Smooth muscle cell (in vitro differentiated cells): ENCODE data around the gene OLFM4. TPM values are rescaled to one million over a fixed set of nuclear protein-coding genes. Genes with fewer than 3 reads are reported as not detected.

Experiments used
- DNase-seq: peaks from one replicate; lab custom pipeline; 2025; ENCODE audit not compliant: unreplicated experiment; lab: John Stamatoyannopoulos, UW
- H2AFZ ChIP-seq: fragments of 200-600 bp; sonication (generic); 2 replicates; pipeline ENCODE4 v1.6.0; 2016; ENCODE audit warnings: antibody characterized with exemption, low read depth, mild to moderate bottlenecking
- H3F3A ChIP-seq: fragments of 200-600 bp; sonication (generic); 2 replicates; pipeline ENCODE4 v1.6.0; 2017; ENCODE audit warnings: antibody characterized with exemption, low read depth
- H3K27ac ChIP-seq: fragments of 200-600 bp; sonication (generic); 2 replicates; pipeline ENCODE4 v1.5.1; 2016; ENCODE audit warnings: low read depth, mild to moderate bottlenecking
- H3K27me3 ChIP-seq: fragments of 200-600 bp; sonication (generic); 2 replicates; pipeline ENCODE4 v1.6.1; 2016; ENCODE audit warnings: low read depth, mild to moderate bottlenecking
- H3K36me3 ChIP-seq: fragments of 200-600 bp; sonication (generic); 2 replicates; pipeline ENCODE4 v1.5.1; 2016; ENCODE audit warnings: low read depth
- H3K4me1 ChIP-seq: fragments of 200-600 bp; sonication (generic); 2 replicates; pipeline ENCODE4 v1.5.1; 2016; ENCODE audit warnings: low read depth
- H3K4me2 ChIP-seq: fragments of 200-600 bp; sonication (generic); 2 replicates; pipeline ENCODE4 v1.6.0; 2016; ENCODE audit warnings: mild to moderate bottlenecking
- H3K4me3 ChIP-seq: fragments of 200-600 bp; sonication (generic); 2 replicates; pipeline ENCODE4 v1.5.1; 2016; ENCODE audit warnings: mild to moderate bottlenecking
- H3K79me2 ChIP-seq: fragments of 200-600 bp; sonication (generic); 2 replicates; pipeline ENCODE4 v1.6.0; 2016; ENCODE audit warnings: low read depth, mild to moderate bottlenecking
- H3K9ac ChIP-seq: fragments of 200-600 bp; sonication (generic); 2 replicates; pipeline ENCODE4 v1.6.0; 2016; ENCODE audit warnings: low read depth
- H3K9me3 ChIP-seq: fragments of 200-600 bp; sonication (generic); replicated peaks from 2 replicates; pipeline ENCODE4 v1.5.1; 2016; ENCODE audit warnings: low read depth
- H4K20me1 ChIP-seq: fragments of 200-600 bp; sonication (generic); 2 replicates; pipeline ENCODE4 v1.6.0; 2016; ENCODE audit warnings: low read depth
- WGBS: methylation state at CpG from one replicate; pipeline ENCODE4 v1.1.7; 2016; ENCODE audit warnings: low lambda C conversion rate; 5-methylcytosine and 5-hydroxymethylcytosine counted together
- polyA plus RNA-seq: library from polyadenylated mRNA; unstranded; fragments of >200 nt; fragmentation: Nextera tagmentation; extraction: Ambion mirVana; gene quantifications from 2 replicates; pipeline ENCODE4 v1.2.1, GENCODE V29; 2016
- total RNA-seq: library from RNA; depleted of rRNA; stranded (reverse); fragments of >200 nt; gene quantifications from 2 replicates; pipeline ENCODE4 v1.2.3, GENCODE V29; 2014
- TF ChIP-seq, protein P1 (sequence below): fragments of 200-600 bp; sonication (generic); IDR thresholded peaks from 2 replicates; pipeline ENCODE4 v1.5.1; 2017; ENCODE audit warnings: borderline replicate concordance, mild to moderate bottlenecking, antibody characterized with exemption; ENCODE audit not compliant: insufficient read depth, poor library complexity, severe bottlenecking

Gene OLFM4
- total and polyA plus RNA-seq, 2 experiments from 2014 or later, result not detected

DNA sequence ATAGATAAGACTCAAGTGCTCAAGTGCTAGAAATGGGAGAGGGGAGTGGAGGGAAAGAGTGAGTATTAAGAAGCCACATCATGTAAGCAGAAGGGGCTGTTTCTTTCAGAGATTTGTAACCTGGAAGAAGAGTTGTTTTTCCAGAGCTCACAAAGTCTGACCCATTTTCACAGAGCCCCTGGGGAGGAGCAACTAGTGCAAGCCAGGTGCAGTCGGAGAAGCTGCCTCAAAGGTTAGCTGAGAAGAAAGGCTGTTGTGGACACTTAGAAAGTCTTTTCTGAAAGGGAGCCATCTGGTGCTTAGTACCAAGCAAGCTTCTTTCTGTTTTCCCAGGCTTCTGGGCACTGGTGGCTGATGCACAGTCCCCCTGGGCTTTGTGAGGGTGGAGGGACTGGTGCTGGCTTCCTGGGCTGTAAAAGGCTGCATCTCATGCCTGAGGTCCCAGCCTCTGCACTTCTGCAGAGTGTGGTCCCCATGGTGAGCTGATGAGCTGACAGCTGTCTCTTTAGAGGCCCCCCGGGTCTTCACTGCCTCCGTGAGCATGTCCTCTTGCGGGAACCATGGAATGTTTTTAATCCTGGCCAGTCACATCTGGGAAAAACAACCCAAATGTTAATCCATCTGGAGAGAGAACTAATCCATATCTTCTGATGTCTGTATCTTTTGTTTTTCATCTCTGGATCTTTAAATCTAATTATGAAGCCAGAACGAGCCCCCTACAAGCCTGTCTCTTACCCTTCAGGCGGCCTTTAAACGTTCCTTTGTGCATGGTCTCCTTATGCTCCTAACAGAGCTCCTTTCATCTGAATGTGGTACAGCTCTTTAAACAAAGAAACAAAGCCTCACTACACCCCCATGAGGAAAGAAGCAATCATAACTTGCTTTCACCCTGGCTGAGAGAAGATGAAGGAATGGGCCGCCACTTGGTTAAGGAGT is 40.2 kb downstream of the OLFM4 start:
- TF ChIP-seq, protein P1, sequence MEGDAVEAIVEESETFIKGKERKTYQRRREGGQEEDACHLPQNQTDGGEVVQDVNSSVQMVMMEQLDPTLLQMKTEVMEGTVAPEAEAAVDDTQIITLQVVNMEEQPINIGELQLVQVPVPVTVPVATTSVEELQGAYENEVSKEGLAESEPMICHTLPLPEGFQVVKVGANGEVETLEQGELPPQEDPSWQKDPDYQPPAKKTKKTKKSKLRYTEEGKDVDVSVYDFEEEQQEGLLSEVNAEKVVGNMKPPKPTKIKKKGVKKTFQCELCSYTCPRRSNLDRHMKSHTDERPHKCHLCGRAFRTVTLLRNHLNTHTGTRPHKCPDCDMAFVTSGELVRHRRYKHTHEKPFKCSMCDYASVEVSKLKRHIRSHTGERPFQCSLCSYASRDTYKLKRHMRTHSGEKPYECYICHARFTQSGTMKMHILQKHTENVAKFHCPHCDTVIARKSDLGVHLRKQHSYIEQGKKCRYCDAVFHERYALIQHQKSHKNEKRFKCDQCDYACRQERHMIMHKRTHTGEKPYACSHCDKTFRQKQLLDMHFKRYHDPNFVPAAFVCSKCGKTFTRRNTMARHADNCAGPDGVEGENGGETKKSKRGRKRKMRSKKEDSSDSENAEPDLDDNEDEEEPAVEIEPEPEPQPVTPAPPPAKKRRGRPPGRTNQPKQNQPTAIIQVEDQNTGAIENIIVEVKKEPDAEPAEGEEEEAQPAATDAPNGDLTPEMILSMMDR, result no peak
- Histone ChIP-seq H3K4me1 (peaks cover 22% of the 10 kb centered on the region), H3K9ac (no peak overlapping the region), H3K4me3 (no peak overlapping the region), H3K4me2 (peak overlapping the region; percentile 53), H3K36me3 (no peaks in the 10 kb centered on the region), H3K79me2 (no peaks in the 10 kb centered on the region), H4K20me1 (no peaks in the 10 kb centered on the region), H2AFZ (no peak overlapping the region), H3F3A (no peaks in the 10 kb centered on the region), H3K27me3 (no peaks in the 10 kb centered on the region), H3K9me3 (no peaks in the 10 kb centered on the region), H3K27ac (no peak overlapping the region)
- 27% methylated on average over 8 of the region's 8 CpGs for WGBS
- no peak for DNase-seq

DNA sequence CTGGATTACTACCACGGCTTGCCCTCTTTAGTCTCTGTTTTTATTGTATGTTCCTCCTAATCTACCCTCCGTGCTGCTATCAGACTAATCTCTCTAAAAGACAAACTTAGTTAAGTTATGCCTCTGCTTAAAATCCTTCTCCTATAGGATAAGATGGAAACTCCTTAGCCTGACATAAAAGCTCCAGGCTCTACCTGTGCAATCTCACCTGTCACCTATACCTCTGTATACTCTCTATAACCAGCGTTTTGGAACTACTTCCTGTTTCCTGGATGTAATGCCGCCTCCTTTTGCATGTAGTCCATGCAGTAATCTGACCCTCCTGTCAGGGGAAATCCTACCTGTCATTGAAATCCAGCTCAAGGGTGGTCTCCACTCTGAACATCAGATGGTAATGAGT is 41.2 kb downstream of the OLFM4 start:
- no peak overlapping the region for H2AFZ ChIP-seq
- H3K79me2 ChIP-seq, result no peaks in the 10 kb centered on the region
- no peaks in the 10 kb centered on the region for H3K27me3 ChIP-seq
- peaks cover 30% of the 10 kb centered on the region for H3K4me1 ChIP-seq
- no peaks in the 10 kb centered on the region for H4K20me1 ChIP-seq
- no peaks in the 10 kb centered on the region for H3K36me3 ChIP-seq
- WGBS, result 40% methylated on average over 4 of the region's 4 CpGs
- DNase-seq, result no peak
- no peaks in the 10 kb centered on the region for H3F3A ChIP-seq
- H3K27ac ChIP-seq, result no peak overlapping the region
- H3K9ac ChIP-seq, result no peak overlapping the region
- no peaks in the 10 kb centered on the region for H3K9me3 ChIP-seq
- TF ChIP-seq, protein P1, result no peak
- H3K4me2 ChIP-seq, result no peak overlapping the region
- no peak overlapping the region for H3K4me3 ChIP-seq

DNA sequence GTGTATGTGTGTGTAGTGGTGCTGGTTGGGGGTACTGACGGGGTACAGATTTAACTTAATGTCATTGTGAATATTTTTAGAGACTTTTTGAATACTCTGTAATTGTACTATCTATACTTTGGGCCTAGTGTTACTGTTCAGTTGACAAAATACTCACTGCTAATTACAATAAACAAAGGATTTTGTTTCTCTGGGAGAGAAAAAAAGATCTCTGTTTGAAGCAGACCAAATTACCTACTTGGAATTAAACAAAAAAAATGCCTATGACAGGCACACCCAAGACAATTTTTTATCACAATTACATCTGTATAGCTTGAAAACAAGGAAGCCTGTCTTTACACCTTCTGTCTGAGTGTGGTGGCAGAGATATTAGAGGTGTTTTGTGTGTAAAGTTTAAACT is 45.1 kb downstream of the OLFM4 start:
- no peaks in the 10 kb centered on the region for H3K79me2 ChIP-seq
- H3K4me1 ChIP-seq, result peaks cover 19% of the 10 kb centered on the region
- H3K27me3 ChIP-seq, result no peaks in the 10 kb centered on the region
- no peaks in the 10 kb centered on the region for H3F3A ChIP-seq
- peak overlapping the region; percentile 6 for H2AFZ ChIP-seq
- H3K9ac ChIP-seq, result no peak overlapping the region
- TF ChIP-seq, protein P1, result no peak
- no peak overlapping the region for H3K27ac ChIP-seq
- WGBS, result 86% methylated on average over 1 of the region's 1 CpG
- no peak for DNase-seq
- no peak overlapping the region for H3K4me2 ChIP-seq
- H3K36me3 ChIP-seq, result no peaks in the 10 kb centered on the region
- no peak overlapping the region for H3K4me3 ChIP-seq
- H3K9me3 ChIP-seq, result no peaks in the 10 kb centered on the region
- H4K20me1 ChIP-seq, result no peaks in the 10 kb centered on the region
